Neural cell (in vitro differentiated cells): ENCODE results near the gene MIGA2.

Source experiments
- CTCF ChIP-seq: fragments of 450-650 bp; IDR thresholded peaks from 2 replicates; pipeline ENCODE4 v1.5.1; 2014; ENCODE audit warnings: antibody characterized with exemption, mild to moderate bottlenecking, moderate library complexity; ENCODE audit not compliant: poor library complexity, severe bottlenecking
- EP300 ChIP-seq: fragments of 450-650 bp; conservative IDR thresholded peaks from 2 replicates; pipeline ENCODE4 v1.6.1; 2014; ENCODE audit warnings: antibody characterized with exemption, mild to moderate bottlenecking, moderate library complexity; ENCODE audit not compliant: poor library complexity, severe bottlenecking
- EZH2 ChIP-seq: fragments of 200-600, 300-800 bp; shearing (Covaris generic), sonication (generic); IDR thresholded peaks from 2 replicates; pipeline ENCODE4 v1.6.1; 2014; ENCODE audit warnings: antibody characterized with exemption, low read length, borderline replicate concordance, mild to moderate bottlenecking; ENCODE audit not compliant: insufficient read depth, poor library complexity, severe bottlenecking
- MXI1 ChIP-seq: fragments of 450-650 bp; conservative IDR thresholded peaks from 2 replicates; pipeline ENCODE4 v1.6.1; 2014; ENCODE audit warnings: antibody characterized with exemption, mild to moderate bottlenecking; ENCODE audit not compliant: poor library complexity, severe bottlenecking
- POLR2AphosphoS5 ChIP-seq: IDR thresholded peaks from 2 replicates; pipeline ENCODE4 v1.6.1; 2012
- RAD21 ChIP-seq: fragments of 450-650 bp; conservative IDR thresholded peaks from 2 replicates; pipeline ENCODE4 v1.6.1; 2014; ENCODE audit warnings: antibody characterized with exemption, mild to moderate bottlenecking, moderate library complexity
- REST ChIP-seq: IDR thresholded peaks from 2 replicates; pipeline ENCODE4 v1.6.1; 2012; ENCODE audit warnings: borderline replicate concordance
- SMC3 ChIP-seq: fragments of 450-650 bp; conservative IDR thresholded peaks from 2 replicates; pipeline ENCODE4 v1.6.1; 2014; ENCODE audit warnings: antibody characterized with exemption, mild to moderate bottlenecking, moderate library complexity; ENCODE audit not compliant: poor library complexity
- TAF1 ChIP-seq: IDR thresholded peaks from 2 replicates; pipeline ENCODE4 v1.6.1; 2012; ENCODE audit warnings: low read depth

GRCh38 chr9:129077236-129077635 lies 40.8 kb downstream of the MIGA2 start:
- TF ChIP-seq CTCF (no peak), POLR2AphosphoS5 (no peak), EZH2 (no peak), REST (no peak), SMC3 (no peak), RAD21 (no peak), MXI1 (no peak), TAF1 (no peak), EP300 (no peak)
